ENCODE measurements around the gene AKR1C1. TPM values are rescaled to one million over a fixed set of nuclear protein-coding genes. Genes with fewer than 3 reads are reported as not detected.

Gene AKR1C1
- total RNA-seq, 1 experiment from 2014 or later = 1.9 TPM

DNA sequence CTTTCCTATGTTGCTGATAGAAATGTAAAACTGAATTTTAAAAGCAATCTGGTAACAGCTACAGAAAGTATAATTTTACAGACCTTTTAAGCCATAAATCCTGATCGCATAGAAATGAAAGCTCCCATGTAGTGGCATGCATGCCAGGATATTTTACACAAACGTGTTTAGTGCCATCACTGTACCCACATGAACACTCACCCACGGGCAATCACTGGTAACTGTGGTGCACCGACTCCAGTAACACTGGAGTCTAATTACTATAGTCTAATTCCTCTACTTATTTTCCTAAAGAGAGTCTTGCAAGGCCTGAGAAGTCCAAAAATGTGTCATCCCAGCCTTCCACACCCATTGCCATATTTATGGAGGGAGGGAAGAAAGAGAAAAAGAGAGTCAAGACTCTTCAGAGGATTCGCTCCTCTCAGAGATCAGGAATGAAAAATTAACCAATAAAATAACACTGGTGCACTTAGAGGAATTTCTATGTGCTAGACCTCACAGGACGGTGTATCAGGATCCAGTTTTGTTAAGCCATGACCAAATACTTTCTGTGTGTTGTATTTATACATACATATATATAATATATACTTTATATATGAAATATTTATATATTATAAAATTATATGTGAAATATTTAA is 48.9 kb upstream of the AKR1C1 start:
- Mint-ChIP-seq H3K27me3 (ENCODE audit: low read depth) (no peaks in the 10 kb centered on the region; the same call in 1 of the 2 replicates), H3K36me3 (ENCODE audit: insufficient read depth in 1 of 3, low read depth in 3 of 3) (peaks cover 3 to 17% (median 3%) of the 10 kb centered on the region in 3 experiments; a peak in 6 of 7 replicates), H3K4me1 (no peaks in the 10 kb centered on the region), H3K9me3 (peaks cover 18 to 41% of the 10 kb centered on the region in 2 experiments), H3K27ac (no peak overlapping the region), H3K4me3 (no peak overlapping the region)
- Histone ChIP-seq H4K8ac (replicated peaks; ENCODE audit: insufficient read length, low read depth, low read length) (no peak overlapping the region), H3K14ac (ENCODE audit: insufficient read depth, low read length) (no peak overlapping the region), H4K91ac (ENCODE audit: insufficient read length, low read depth, low read length) (no peak overlapping the region), H3K4ac (ENCODE audit: low read depth, low read length) (no peak overlapping the region), H2AK5ac (ENCODE audit: insufficient read length, low read length) (no peak overlapping the region), H2BK5ac (ENCODE audit: insufficient read length, low read length) (no peak overlapping the region), H2AFZ (ENCODE audit: low read length) (no peak overlapping the region), H4K5ac (ENCODE audit: insufficient read length, low read depth, low read length) (no peak overlapping the region), H3K56ac (ENCODE audit: insufficient read length, low read depth, low read length) (no peak overlapping the region), H2BK120ac (ENCODE audit: low read depth, low read length, poor library complexity, severe bottlenecking) (no peak overlapping the region), H2BK15ac (ENCODE audit: low read depth, low read length) (no peak overlapping the region), H3T11ph (ENCODE audit: low read length) (no peak overlapping the region), H3K27me3 (ENCODE audit: insufficient read depth, low read length) (no peaks in the 10 kb centered on the region), H3K23ac (ENCODE audit: insufficient read length, low read depth, low read length) (no peak overlapping the region), H3K4me2 (ENCODE audit: insufficient read depth, insufficient read length, low read length) (no peak overlapping the region), H3K9ac (ENCODE audit: extremely low read depth, insufficient read length, low read length) (no peak overlapping the region), H3K18ac (ENCODE audit: insufficient read length, low read depth, low read length) (no peak overlapping the region), H3K79me1 (ENCODE audit: insufficient read depth, low read depth, low read length, poor library complexity, severe bottlenecking) (no peaks in the 10 kb centered on the region), H2BK12ac (ENCODE audit: insufficient read length, low read depth, low read length) (no peak overlapping the region), H3K4me1 (ENCODE audit: insufficient read depth, low read length) (no peaks in the 10 kb centered on the region), H4K20me1 (ENCODE audit: control insufficient read depth, insufficient read depth, insufficient read length) (no peaks in the 10 kb centered on the region), H3K23me2 (ENCODE audit: insufficient read length, low read depth, low read length, poor library complexity, severe bottlenecking) (no peaks in the 10 kb centered on the region), H3K79me2 (ENCODE audit: insufficient read depth, low read length) (no peaks in the 10 kb centered on the region), H3K27ac (ENCODE audit: insufficient read length, low read depth, low read length) (no peak overlapping the region), H2BK20ac (ENCODE audit: low read depth, low read length, poor library complexity, severe bottlenecking) (no peak overlapping the region), H3K9me3 (ENCODE audit: control insufficient read depth, low read depth, low read length) (no peaks in the 10 kb centered on the region)
- DNase-seq = no peak
- TF ChIP-seq, protein P1, sequence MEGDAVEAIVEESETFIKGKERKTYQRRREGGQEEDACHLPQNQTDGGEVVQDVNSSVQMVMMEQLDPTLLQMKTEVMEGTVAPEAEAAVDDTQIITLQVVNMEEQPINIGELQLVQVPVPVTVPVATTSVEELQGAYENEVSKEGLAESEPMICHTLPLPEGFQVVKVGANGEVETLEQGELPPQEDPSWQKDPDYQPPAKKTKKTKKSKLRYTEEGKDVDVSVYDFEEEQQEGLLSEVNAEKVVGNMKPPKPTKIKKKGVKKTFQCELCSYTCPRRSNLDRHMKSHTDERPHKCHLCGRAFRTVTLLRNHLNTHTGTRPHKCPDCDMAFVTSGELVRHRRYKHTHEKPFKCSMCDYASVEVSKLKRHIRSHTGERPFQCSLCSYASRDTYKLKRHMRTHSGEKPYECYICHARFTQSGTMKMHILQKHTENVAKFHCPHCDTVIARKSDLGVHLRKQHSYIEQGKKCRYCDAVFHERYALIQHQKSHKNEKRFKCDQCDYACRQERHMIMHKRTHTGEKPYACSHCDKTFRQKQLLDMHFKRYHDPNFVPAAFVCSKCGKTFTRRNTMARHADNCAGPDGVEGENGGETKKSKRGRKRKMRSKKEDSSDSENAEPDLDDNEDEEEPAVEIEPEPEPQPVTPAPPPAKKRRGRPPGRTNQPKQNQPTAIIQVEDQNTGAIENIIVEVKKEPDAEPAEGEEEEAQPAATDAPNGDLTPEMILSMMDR (conservative IDR thresholded peaks at IDR 0.05) = no peak
- WGBS (ENCODE audit: extremely low coverage, insufficient read length, low lambda C conversion rate) = no CpG with 5 or more reads among the region's 6 CpGs

Measured in H9 (cell line).